Mesenteric fat pad (tissue), 1 donor: ENCODE data around the gene SHFL. TPM values are rescaled to one million over a fixed set of nuclear protein-coding genes. Genes with fewer than 3 reads are reported as not detected.
A peak's percentile ranks its signal among the peaks of the same experiment; 100 is the strongest.

Experiments
- DNase-seq: peaks from one replicate; pipeline ENCODE4 v3.0.0-alpha.2; 2020; ENCODE audit warnings: low spot score
- long read RNA-seq: library from polyadenylated mRNA; unstranded; transcript quantifications from one replicate; pipeline ENCODE4 v2.0.0, GENCODE V29; 2020
- total RNA-seq: library from RNA; stranded (reverse); fragmentation: NEBNext Ultra II Directional; extraction: Animal tissue kit (Norgen Biotek cat#: 25700); gene quantifications from one replicate; pipeline ENCODE4 v1.2.1, GENCODE V29; 2021
- donor health status: DM: yes; HTN: yes; CAD: no.

The SHFL gene
- 29.3 TPM for total RNA-seq
- long read RNA-seq, transcript C19orf66-209 (8 exons, 1,481 nt), result minor isoform, 6 of 130 reads
- long read RNA-seq, transcript C19orf66-203 (7 exons, 2,079 nt), result minor isoform, 29 of 130 reads
- long read RNA-seq, transcript C19orf66-201 (8 exons, 2,117 nt), result major isoform, 61 of 130 reads
- long read RNA-seq, partial matches to known transcripts, result 10 of 130 reads
- long read RNA-seq, other reads (novel, unspliced or antisense), result 20 of 130 reads

DNA sequence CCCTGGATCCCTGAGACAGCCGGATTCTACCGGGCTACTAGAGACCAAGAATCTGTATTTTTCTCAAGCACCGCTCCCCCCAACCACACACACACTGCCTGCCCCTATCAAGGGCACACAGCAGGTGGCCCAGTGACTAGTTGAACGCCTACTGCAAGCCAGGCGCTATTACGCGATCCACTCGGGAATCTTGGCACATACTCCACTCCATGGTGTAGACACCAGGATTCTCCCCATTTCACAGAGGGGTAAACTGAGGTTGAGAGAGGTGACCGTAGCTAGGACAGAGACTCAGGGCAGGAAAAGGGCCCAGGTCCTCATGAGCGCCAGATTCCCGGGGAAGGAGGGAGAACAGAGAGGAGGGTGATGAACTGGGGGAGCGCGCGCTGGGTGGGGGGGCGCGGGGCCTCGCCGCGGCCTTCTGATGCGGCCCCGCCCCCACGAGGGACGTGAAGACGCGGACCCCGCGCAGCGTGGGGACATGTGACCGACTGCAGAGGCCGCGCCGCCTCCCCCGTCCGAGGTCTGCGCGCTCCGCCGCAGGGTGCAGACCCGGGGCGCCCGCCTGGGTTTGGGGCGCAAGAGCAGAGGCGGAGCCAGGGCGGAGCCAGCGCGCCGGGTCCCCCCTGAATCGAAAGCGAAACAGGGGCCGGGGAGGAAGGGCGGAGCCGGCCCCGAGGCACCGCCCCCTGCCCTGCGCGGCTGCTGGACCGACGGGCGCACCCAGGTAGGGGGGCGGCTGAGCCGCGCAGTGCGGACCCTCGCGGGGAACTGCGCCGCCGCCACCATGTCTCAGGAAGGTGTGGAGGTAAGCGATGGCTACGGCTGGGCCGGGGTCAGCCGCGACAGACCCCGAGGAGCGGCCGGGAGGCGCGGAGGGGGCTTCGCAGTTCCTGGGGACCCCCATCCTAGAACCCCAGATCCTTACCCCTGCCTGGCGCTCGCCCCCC lies at the start of gene SHFL:
Gene SHFL (plus strand): TSS at position 677 of the 950 bp plus-strand sequence. CDS start 111 bp downstream, at position 788.
- peak; percentile 94 for DNase-seq

DNA sequence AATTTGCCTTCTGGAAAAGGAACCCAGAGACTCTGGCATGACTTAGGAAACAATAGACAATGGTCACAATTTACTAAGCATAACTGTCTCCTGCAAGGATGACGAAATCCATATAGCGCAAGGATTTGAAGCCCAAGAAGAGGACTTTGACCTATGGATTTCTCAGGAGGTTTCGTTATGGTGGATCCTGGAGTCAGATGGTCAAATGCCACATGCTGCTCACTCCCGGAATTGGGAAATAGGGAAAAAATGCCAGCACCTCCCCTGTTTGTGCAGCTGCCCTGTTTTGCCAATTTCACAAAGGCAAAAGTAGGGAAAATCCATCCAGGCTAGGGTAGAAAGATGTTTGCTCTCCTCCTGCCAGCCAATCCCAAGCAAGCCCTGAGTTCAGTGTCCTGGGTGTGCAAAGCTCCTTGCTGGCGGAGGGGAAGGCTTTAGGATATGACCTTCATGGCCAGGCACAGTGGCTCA lies 49.5 kb upstream of the SHFL start:
- no peak for DNase-seq

- no peak for DNase-seq
Measured at GRCh38 chr19:10037367-10037766, 48.8 kb upstream of the SHFL start.

DNA sequence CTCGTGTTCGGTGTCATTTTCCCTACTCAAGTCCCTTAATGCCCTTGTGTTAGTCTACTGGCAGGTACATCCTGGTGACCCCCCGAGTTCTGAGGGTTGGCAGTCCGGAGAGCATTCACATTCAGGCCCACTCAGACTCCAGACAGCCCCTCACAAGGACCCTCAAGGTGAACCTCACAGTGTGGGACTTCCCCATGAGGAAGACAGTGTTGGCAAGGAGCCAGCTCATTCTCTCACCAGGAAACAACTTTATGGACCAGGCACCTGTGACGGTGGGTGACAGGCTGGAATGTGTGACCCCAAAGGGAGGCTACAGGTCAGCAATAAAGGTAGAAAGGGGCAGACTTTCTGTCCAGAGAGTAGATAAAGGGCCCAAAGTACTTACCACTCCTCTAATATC lies 48.3 kb upstream of the SHFL start:
- no peak for DNase-seq

- no peak for DNase-seq
Measured at GRCh38 chr19:10043286-10043927, 42.7 kb upstream of the SHFL start.

GRCh38 chr19:10044390-10044789 lies 41.7 kb upstream of the SHFL start:
- no peak for DNase-seq

- no peak for DNase-seq
Measured at GRCh38 chr19:10045371-10045770, 40.7 kb upstream of the SHFL start.

DNA sequence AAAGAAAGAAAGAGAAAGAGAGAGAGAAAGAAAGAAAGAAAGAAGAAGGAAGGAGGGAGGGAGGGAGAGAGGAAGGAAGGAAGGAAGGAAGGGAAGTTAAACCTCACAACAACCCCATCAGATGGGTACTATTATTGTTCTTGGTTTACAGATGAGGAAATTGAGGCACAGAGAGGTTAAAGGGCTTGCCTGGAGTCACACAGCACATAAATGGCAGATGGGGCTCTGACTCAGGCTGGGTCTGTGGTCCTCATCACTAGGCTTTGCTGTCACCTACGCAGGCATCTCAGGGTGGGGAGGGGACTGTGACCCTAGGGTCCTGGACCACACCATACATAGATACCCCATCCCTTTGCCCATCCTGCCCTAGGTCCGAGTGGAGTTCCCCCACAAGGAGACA lies 36.5 kb upstream of the SHFL start:
- no peak for DNase-seq

- DNase-seq, result no peak
Measured at GRCh38 chr19:10052602-10053360, 33.3 kb upstream of the SHFL start.

DNA sequence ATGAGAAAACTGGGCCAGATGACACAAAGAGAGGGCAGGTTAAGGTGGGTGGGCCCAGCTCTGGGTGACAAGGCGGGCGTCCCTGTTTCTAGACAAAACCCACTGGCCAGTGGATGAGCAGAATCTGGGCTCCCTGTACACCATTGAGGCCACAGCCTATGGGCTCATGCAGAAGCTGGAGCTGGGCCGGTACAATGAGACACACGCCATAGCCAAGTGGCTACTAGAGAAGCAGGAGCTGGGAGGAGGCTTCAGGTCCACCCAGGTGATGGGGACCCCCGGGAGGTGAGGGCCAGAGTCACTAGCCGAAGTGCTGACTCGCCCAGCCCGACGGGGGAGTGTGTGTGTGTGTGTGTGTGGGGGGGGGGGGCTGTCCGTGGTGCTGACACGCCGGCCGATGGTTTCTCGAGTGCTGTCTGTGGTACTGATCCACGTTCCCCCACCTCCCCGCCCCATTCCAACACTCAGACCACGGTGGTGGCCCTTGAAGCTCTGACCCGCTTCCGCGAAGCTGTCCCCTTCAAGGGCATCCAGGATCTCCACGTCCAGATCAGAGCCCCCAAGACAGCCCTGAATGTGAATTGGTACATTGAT lies 24.3 kb upstream of the SHFL start:
- no peak for DNase-seq

GRCh38 chr19:10068205-10068604 lies 17.9 kb upstream of the SHFL start:
- no peak for DNase-seq

- no peak for DNase-seq
Measured at GRCh38 chr19:10069046-10069445, 17.1 kb upstream of the SHFL start.

GRCh38 chr19:10070730-10071446 lies 15.2 kb upstream of the SHFL start:
- DNase-seq, result no peak

- no peak for DNase-seq
Measured at GRCh38 chr19:10074153-10074552, 12.0 kb upstream of the SHFL start.

GRCh38 chr19:10076535-10076934 lies 9.6 kb upstream of the SHFL start:
- DNase-seq, result no peak

- no peak for DNase-seq
Measured at GRCh38 chr19:10078329-10078728, 7.8 kb upstream of the SHFL start.

DNA sequence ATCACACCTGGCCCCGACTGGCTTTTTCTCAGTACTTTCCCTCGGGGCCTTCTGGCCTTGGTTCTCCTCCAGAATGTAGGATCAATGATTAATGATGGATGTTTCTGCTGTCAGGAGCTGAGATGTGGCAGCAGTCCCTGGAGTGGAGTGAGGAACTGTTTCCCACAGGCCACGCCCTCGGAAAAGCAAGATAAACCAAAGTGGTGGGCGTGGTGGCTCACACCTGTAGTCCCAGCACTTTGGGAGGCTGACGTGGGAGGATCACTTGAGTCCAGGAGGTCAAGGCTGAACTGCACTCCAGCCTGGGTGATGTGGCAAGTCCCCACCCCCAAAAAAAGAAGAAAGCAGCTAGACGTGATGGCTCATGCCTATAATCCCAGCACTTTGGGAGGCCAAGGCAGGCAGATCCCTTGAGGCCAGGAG lies 7.1 kb upstream of the SHFL start:
- DNase-seq, result no peak

DNA sequence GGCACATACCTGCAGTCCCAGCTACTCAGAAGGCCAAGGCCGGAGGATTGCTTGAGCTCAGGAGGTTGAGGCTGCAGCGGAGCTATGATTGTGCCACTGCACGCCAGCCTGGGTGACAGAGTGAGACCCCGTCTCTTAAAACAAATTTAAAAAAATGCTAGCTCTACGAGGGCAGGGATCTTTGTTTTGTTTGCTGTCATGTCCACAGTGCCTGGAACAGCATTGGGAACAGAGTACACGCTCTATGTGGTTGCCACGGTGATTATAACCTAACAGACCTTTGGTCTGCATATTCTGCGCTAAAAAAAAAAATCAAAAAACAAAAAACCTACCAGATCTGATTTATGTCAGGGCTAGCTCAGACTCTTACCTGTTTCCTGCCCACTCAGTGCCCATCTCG lies 2.2 kb upstream of the SHFL start:
- no peak for DNase-seq

GRCh38 chr19:10084803-10085202 lies 1.3 kb upstream of the SHFL start:
- no peak for DNase-seq

DNA sequence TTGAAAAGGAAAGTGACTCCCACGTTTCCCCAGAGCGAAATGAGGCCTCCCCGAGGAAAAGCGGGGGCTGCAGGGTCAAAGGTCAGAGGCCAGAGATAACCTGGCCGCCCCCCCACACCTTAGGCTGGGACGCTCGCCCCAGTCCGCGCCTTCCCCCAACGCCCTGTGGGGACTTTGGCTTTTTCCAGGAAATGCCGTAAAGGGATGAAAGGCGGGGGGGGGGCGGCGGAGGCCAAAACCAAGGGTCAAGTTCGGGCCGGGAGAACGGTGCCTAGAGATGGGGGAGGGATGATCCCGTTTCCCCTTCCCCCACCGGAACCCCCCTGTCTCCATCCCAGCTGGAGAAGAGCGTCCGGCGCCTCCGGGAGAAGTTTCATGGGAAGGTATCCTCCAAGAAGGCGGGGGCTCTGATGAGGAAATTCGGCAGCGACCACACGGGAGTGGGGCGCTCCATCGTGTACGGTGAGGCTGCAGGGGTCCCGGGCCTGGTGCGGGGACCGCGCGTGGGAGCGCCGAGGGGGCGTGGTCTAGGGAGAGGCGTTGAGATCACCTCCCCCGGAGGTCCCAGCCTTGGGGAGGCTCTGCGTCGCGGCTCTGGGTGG lies 575 bp downstream of the SHFL start:
- no peak for DNase-seq
